HepG2 (cell line): Measurements from ENCODE around the gene FGFR4. TPM values are rescaled to one million over a fixed set of nuclear protein-coding genes. Genes with fewer than 3 reads are reported as not detected.

Experiments used
- ATAC-seq: fragments of 200-7000 bp; cut with Tn5 transposase; 3 replicates; pipeline ENCODE4 v1.9.1; 2020; ENCODE audit warnings: mild to moderate bottlenecking, moderate library complexity
- BruUV-seq: library from RNA; stranded (reverse); fragments of 400-500 nt; replicated peaks from 2 replicates; lab custom pipeline; 2021; lab: Mats Ljungman, UMichigan
- CTCF ChIA-PET: fragments of 300-600 bp; formaldehyde crosslinking; extraction: SDS; loops from one replicate; lab custom pipeline; 2021; ENCODE audit warnings: low total read pairs, inconsistent platforms, low intra/inter-chr PET ratio; lab: Yijun Ruan, JAX
- POLR2A ChIA-PET: fragments of 350-600 bp; sonication (Branson Sonifier 250); formaldehyde crosslinking; loops from one replicate; lab custom pipeline; 2020; ENCODE audit warnings: antibody characterized with exemption, inconsistent platforms; lab: Yijun Ruan, JAX
- DNase-seq: peaks from one replicate; pipeline ENCODE4 v3.0.0-alpha.2; 2015; ENCODE audit warnings: low spot score
- FAIRE-seq: peaks from 3 replicates; lab custom pipeline; 2011; peaks lifted over from hg19 to GRCh38; lab: Jason Lieb, UNC
- H2AFZ ChIP-seq: one replicate; pipeline ENCODE4 v1.6.1; 2011; ENCODE audit warnings: low read length, inconsistent platforms
- H3K27ac ChIP-seq: fragments of 300-600 bp; 3 replicates; pipeline ENCODE4 v1.8.0; 2011; ENCODE audit warnings: mixed run types, mild to moderate bottlenecking, mixed read lengths, low read length, inconsistent platforms; ENCODE audit not compliant: insufficient read depth; ENCODE audit errors: extremely low read length
- H3K27me3 ChIP-seq, 2 experiments: fragments of 200-600 bp in 1 of 2; 2 replicates in 1 of 2; 3 replicates in 1 of 2; pipeline versions ENCODE4 v1.6.0 to v1.8.0; 2011; ENCODE audit warnings: low read length in 2 of 2, mild to moderate bottlenecking in 2 of 2, moderate library complexity in 2 of 2, inconsistent platforms in 1 of 2; ENCODE audit not compliant: insufficient read depth in 2 of 2, control insufficient read depth in 1 of 2
- H3K36me3 ChIP-seq, 2 experiments: fragments of 200-600 bp in 1 of 2; replicated peaks in 1 of 2; 2 replicates in 1 of 2; 3 replicates in 1 of 2; pipeline versions ENCODE4 v1.5.1 to v1.8.0; 2011; ENCODE audit warnings: low read length in 2 of 2, inconsistent platforms in 1 of 2; ENCODE audit not compliant: insufficient read depth in 2 of 2, control insufficient read depth in 1 of 2
- H3K4me1 ChIP-seq: 2 replicates; pipeline ENCODE4 v1.5.1; 2012; ENCODE audit warnings: low read length, inconsistent platforms; ENCODE audit not compliant: insufficient read depth
- H3K4me2 ChIP-seq: 2 replicates; pipeline ENCODE4 v1.6.0; 2011; ENCODE audit warnings: low read depth, low read length, inconsistent platforms
- H3K4me3 ChIP-seq, 3 experiments: fragments of 200-600 bp in 1 of 3; sonication (generic), shearing (Covaris generic) in 1 of 3; replicated peaks in 1 of 3; 2 replicates each; pipeline ENCODE4 v1.5.1; 2011 to 2016; ENCODE audit warnings: low read length in 3 of 3, inconsistent platforms in 2 of 3, low read depth in 2 of 3, mild to moderate bottlenecking in 2 of 3, control low read depth in 1 of 3, mixed read lengths in 1 of 3; ENCODE audit not compliant: insufficient read depth in 1 of 3
- H3K79me2 ChIP-seq: one replicate; pipeline ENCODE4 v1.6.1; 2011; ENCODE audit warnings: low read length, inconsistent platforms; ENCODE audit not compliant: insufficient read depth
- H3K9ac ChIP-seq: 2 replicates; pipeline ENCODE4 v1.6.0; 2011; ENCODE audit warnings: mild to moderate bottlenecking, low read depth, low read length, inconsistent platforms; ENCODE audit not compliant: insufficient read depth
- H3K9me3 ChIP-seq: 2 replicates; pipeline ENCODE4 v1.5.1; 2012; ENCODE audit warnings: mild to moderate bottlenecking, low read length
- H4K20me1 ChIP-seq: 2 replicates; pipeline ENCODE4 v1.6.0; 2011; ENCODE audit warnings: inconsistent platforms, mild to moderate bottlenecking, low read length, moderate library complexity; ENCODE audit not compliant: insufficient read depth
- HIVEP1 ChIP-seq: sonication (generic); formaldehyde crosslinking; IDR thresholded peaks from 2 replicates; pipeline ENCODE4 v1.4.0; 2020; ENCODE audit warnings: mild to moderate bottlenecking, missing genetic modification reagents
- SAFB2 ChIP-seq: sonication (generic); formaldehyde crosslinking; IDR thresholded peaks from 2 replicates; pipeline ENCODE4 v1.5.1; 2020; ENCODE audit warnings: missing genetic modification reagents, low read depth, mild to moderate bottlenecking, borderline replicate concordance
- SCMH1 ChIP-seq: sonication (generic); formaldehyde crosslinking; IDR thresholded peaks from 2 replicates; pipeline ENCODE4 v1.9.0; 2021; ENCODE audit warnings: missing genetic modification reagents, mild to moderate bottlenecking, borderline replicate concordance
- ZBTB33 ChIP-seq: sonication (generic); formaldehyde crosslinking; IDR thresholded peaks from 2 replicates; pipeline ENCODE4 v1.4.0; 2020; ENCODE audit warnings: missing genetic modification reagents
- ZNF280D ChIP-seq: sonication (generic); formaldehyde crosslinking; IDR thresholded peaks from 2 replicates; pipeline ENCODE4 v1.5.1; 2020; ENCODE audit warnings: mild to moderate bottlenecking, missing genetic modification reagents
- WGBS: methylation state at CpG from one replicate; pipeline ENCODE4 v1.1.6; 2017; ENCODE audit warnings: low lambda C conversion rate; 5-methylcytosine and 5-hydroxymethylcytosine counted together
- in situ Hi-C: cut with HindIII; loops from 2 replicates; pipeline ENCODE4 v1.10.0; 2017; ENCODE audit warnings: low pct_unique_long_range_greater_than_20kb; ENCODE audit not compliant: extremely low pct_ligation_motif_present
- intact Hi-C: fragments of 100-400 bp; cut with micrococcal nuclease; formaldehyde crosslinking; loops from one replicate; pipeline ENCODE4 v1.10.0; 2022; ENCODE audit not compliant: unreplicated experiment
- polyA plus RNA-seq, 8 experiments: library from polyadenylated mRNA; depleted of rRNA in 3 of 8; stranded (reverse) in 7 of 8; unstranded in 1 of 8; fragments of >200 nt; fragmentation: Illumina TruSeq in 4 of 8; extraction: Trizol in 4 of 8; gene quantifications; 2 replicates each; pipeline versions ENCODE4 v1.2.1 to v1.2.3, GENCODE V29; 2011 to 2016; ENCODE audit warnings: low read depth in 4 of 8, missing spikeins in 1 of 8, mixed read lengths in 1 of 8; ENCODE audit not compliant: insufficient read depth in 1 of 8
- total RNA-seq, 5 experiments: library from RNA; depleted of rRNA; stranded (reverse); fragments of >200 nt; fragmentation: Illumina TruSeq; extraction: Trizol; gene quantifications; 2 replicates each; pipeline ENCODE4 v1.2.3, GENCODE V29; 2016; ENCODE audit warnings: low read depth in 1 of 5

Gene FGFR4
- total and polyA plus RNA-seq, 2 of the 13 experiments (the other 11 are each of a cell fraction or from before 2014, with no cell fraction given), result 129 to 219 TPM

DNA sequence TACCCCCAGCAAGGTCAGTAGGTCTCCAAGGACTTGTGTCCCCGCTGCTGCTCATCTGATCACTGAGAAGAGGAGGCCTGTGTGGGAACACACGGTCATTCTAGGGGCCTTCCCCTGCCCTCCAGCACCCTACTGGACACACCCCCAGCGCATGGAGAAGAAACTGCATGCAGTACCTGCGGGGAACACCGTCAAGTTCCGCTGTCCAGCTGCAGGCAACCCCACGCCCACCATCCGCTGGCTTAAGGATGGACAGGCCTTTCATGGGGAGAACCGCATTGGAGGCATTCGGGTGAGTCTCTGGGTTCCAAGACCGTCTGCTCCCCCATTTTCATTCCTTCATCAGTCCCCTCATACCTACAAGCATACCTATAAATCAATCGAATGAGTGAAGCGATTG is 4.1 kb downstream of the FGFR4 start:
- H3K79me2 ChIP-seq, result peaks cover 45% of the 10 kb centered on the region
- CTCF ChIA-PET, result no interaction called here
- H4K20me1 ChIP-seq, result peaks cover 7% of the 10 kb centered on the region
- H3K9me3 ChIP-seq, result no peaks in the 10 kb centered on the region
- TF ChIP-seq SCMH1 (CRISPR knock-in tag), result no peak
- TF ChIP-seq SAFB2, result 0 out of 2 replicates have a peak, but pooled peaks have one; percentile 30
- no peak for TF ChIP-seq ZNF280D (CRISPR knock-in tag)
- peak; percentile 75 for TF ChIP-seq ZBTB33
- no peak for TF ChIP-seq HIVEP1 (CRISPR knock-in tag)
- POLR2A ChIA-PET, result interaction anchor here (1.0 to 7.7 kb wide), 2 partner anchors 12 to 18 kb away, joined by 3 to 293 read pairs; no protein-coding TSS in a partner anchor
- peak overlapping the region; percentile 98 for H3K4me2 ChIP-seq
- H3K36me3 ChIP-seq, result peaks cover 28 to 60% of the 10 kb centered on the region in 2 experiments
- no peak for FAIRE-seq
- H3K27ac ChIP-seq, result peak overlapping the region; percentile 100
- in situ Hi-C loops, result no loop called here
- intact Hi-C loops, result no loop called here
- no peaks in the 10 kb centered on the region; a peak in 1 of 5 replicates for H3K27me3 ChIP-seq
- no peak overlapping the region for H2AFZ ChIP-seq
- H3K9ac ChIP-seq, result 0 out of 2 replicates have a peak overlapping the region, but pooled peaks have one; percentile 99
- 88% methylated on average over 12 of the region's 13 CpGs for WGBS
- peak overlapping the region in 1 of 3 experiments; percentile 1; a peak in 2 of 6 replicates for H3K4me3 ChIP-seq
- peaks cover 84% of the 10 kb centered on the region for H3K4me1 ChIP-seq
- BruUV-seq, result no TSS peak
- ATAC-seq, result no peak
- DNase-seq, result no peak
